Tibial nerve (tissue), 4 donors: ENCODE data around the gene FNIP2.

Experiments
- CTCF ChIP-seq, 5 experiments: fragments of 200-600 bp in 3 of 5; fragments of 450-650 bp in 2 of 5; sonication (generic) in 3 of 5; IDR thresholded peaks; one replicate each; pipeline ENCODE4 v1.5.1; 2016 to 2019; ENCODE audit warnings: antibody characterized with exemption in 5 of 5, mild to moderate bottlenecking in 3 of 5, moderate library complexity in 2 of 5
- EP300 ChIP-seq, 2 donors: sonication (generic); formaldehyde crosslinking; IDR thresholded peaks; one replicate each; pipeline ENCODE4 v1.6.1; 2017; ENCODE audit warnings: antibody characterized with exemption in 2 of 2, mild to moderate bottlenecking in 1 of 2

DNA sequence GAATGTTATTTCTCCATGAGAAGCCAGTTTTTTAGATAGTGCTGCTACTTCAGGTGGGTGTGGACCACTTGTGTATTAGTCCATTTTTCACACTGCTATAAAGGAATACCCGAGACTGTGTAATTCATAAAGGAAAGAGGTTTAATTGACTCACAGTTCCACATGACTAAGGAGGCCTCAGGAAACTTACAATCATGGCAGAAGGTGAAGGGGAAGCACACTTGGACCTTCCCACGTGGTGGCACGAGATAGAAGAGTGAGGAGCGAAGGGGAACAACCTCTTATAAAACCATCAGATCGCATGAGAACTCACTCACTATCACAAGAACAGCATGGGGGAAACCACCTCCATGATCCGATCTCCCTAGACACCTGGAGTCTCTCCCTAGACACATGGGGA lies 42.2 kb upstream of the FNIP2 start:
- TF ChIP-seq CTCF (IDR thresholded peaks at IDR 0.05) (no peak), EP300 (IDR thresholded peaks at IDR 0.05) (no peak)
